Stimulated activated CD8-positive, alpha-beta memory T cell treated with anti-CD3 and anti-CD28 coated beads, Interleukin-15, amount 100 ng/mL, for 48 hours (primary cell): ENCODE measurements around the gene IHH.

Experiments used
- DNase-seq, 2 donors: peaks; one replicate each; pipeline ENCODE4 v3.0.0-alpha.2; 2020; ENCODE audit warnings: low read depth in 2 of 2

IHH gene

GRCh38 chr2:219073413-219074129 is 12.8 kb upstream of the IHH start:
- no peak for DNase-seq

GRCh38 chr2:219072741-219073250 is 12.1 kb upstream of the IHH start:
- DNase-seq = no peak

GRCh38 chr2:219071131-219071816 is 10.6 kb upstream of the IHH start:
- DNase-seq = no peak

- DNase-seq = no peak
Measured at GRCh38 chr2:219065484-219065883, 4.8 kb upstream of the IHH start.

GRCh38 chr2:219062081-219062480 is 1.4 kb upstream of the IHH start:
- DNase-seq = no peak

- no peak for DNase-seq
Measured at GRCh38 chr2:219059725-219060682, 717 bp downstream of the IHH start.

- DNase-seq = no peak
Measured at GRCh38 chr2:219059375-219059724, 1.4 kb downstream of the IHH start.

- DNase-seq = no peak
Measured at GRCh38 chr2:219058541-219059374, 2.0 kb downstream of the IHH start.

- peak; percentile 71 to 72 for DNase-seq
Measured at GRCh38 chr2:219057709-219058540, 2.8 kb downstream of the IHH start.

- DNase-seq = no peak
Measured at GRCh38 chr2:219056896-219057708, 3.6 kb downstream of the IHH start.

- no peak for DNase-seq
Measured at GRCh38 chr2:219056176-219056895, 4.4 kb downstream of the IHH start.

- DNase-seq = no peak
Measured at GRCh38 chr2:219054956-219055903, 5.5 kb downstream of the IHH start.

- no peak for DNase-seq
Measured at GRCh38 chr2:219049282-219049681, 11.4 kb downstream of the IHH start.

- no peak for DNase-seq
Measured at GRCh38 chr2:219045937-219046550, 14.7 kb downstream of the IHH start.

- DNase-seq = no peak
Measured at GRCh38 chr2:219042750-219043149, 18.0 kb downstream of the IHH start.

- no peak for DNase-seq
Measured at GRCh38 chr2:219042157-219042556, 18.6 kb downstream of the IHH start.

- DNase-seq = no peak
Measured at GRCh38 chr2:219041252-219041651, 19.5 kb downstream of the IHH start, which contains the start of gene CFAP65. Gene CFAP65, minus strand, starts transcription at chr2:219041516. Its CDS starts 2,468 bp downstream, at chr2:219039048.
